ENCODE data around the gene NR2C1.
A peak's percentile ranks its signal among the peaks of the same experiment; 100 is the strongest.
"Not testable (repeated sequence)": the region's sequence is repeated elsewhere in the genome, so short reads cannot be mapped to it uniquely, and the experiment has no call there.

The NR2C1 gene

DNA sequence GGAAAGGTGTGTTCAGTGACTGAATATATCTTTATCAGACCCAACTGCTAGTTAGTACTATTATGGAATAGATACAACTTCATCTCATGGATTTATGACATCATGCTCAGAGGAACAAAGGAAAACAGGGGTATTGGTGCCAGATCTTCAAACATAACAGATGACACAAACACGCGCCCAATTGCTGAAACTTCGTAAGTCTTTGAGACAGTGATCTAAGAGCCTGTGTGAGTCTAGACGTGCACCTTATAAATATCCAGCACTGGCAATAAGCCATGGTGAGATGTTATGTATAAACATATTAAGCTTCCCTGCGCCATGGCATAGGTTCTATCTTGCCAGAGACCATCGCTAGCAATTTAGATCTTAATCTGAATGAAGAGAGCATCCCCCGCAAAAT, 42.2 kb upstream of the NR2C1 start:
- DNase-seq (ENCODE audit: low spot score): no peak
- in situ Hi-C loops (cut with MboI; ENCODE audit: low pct_unique_long_range_greater_than_20kb, low sequenced_read_pairs, unreplicated experiment): loop anchor here (25.0 kb wide), 1 partner anchor 397 kb away; no protein-coding TSS in a partner anchor
- TF ChIP-seq, protein P1, sequence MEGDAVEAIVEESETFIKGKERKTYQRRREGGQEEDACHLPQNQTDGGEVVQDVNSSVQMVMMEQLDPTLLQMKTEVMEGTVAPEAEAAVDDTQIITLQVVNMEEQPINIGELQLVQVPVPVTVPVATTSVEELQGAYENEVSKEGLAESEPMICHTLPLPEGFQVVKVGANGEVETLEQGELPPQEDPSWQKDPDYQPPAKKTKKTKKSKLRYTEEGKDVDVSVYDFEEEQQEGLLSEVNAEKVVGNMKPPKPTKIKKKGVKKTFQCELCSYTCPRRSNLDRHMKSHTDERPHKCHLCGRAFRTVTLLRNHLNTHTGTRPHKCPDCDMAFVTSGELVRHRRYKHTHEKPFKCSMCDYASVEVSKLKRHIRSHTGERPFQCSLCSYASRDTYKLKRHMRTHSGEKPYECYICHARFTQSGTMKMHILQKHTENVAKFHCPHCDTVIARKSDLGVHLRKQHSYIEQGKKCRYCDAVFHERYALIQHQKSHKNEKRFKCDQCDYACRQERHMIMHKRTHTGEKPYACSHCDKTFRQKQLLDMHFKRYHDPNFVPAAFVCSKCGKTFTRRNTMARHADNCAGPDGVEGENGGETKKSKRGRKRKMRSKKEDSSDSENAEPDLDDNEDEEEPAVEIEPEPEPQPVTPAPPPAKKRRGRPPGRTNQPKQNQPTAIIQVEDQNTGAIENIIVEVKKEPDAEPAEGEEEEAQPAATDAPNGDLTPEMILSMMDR (IDR thresholded peaks at IDR 0.05; ENCODE audit: extremely low read depth, insufficient read depth, missing control alignments): no peak

DNA sequence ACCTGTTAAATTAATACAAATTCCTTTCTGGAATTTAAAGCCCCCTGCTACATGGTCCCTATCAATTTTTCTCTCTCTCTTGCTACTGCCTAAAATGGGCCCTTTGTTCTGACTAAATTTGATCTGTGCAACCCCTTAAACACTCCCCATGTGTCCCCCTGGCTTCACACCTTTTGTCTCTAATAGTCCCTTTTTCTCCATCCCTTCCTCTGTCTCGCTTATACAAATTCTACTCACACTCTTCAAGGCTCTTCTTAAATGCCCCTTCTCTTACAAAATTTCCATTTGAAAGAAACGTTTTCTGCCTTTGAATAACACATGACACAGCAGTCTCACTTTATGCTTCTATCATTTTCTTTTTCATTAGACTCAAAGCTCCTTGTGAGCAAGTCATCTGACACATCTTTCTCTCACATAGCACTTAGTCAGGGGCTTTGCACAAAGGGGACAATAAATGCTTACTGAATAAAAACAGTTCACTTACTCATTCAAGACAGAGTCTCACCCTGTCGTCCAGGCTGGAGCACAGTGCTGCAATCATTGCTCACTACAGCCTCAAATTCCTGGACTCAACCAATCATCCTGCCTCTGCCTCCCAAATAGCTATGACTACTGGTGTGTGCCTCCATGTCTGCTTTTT, 41.5 kb upstream of the NR2C1 start:
- in situ Hi-C loops (cut with MboI; ENCODE audit: low pct_unique_long_range_greater_than_20kb, low sequenced_read_pairs, unreplicated experiment): loop anchor here (25.0 kb wide), 1 partner anchor 397 kb away; no protein-coding TSS in a partner anchor
- DNase-seq (ENCODE audit: low spot score): no peak
- TF ChIP-seq, protein P1 (IDR thresholded peaks at IDR 0.05; ENCODE audit: extremely low read depth, insufficient read depth, missing control alignments): no peak

DNA sequence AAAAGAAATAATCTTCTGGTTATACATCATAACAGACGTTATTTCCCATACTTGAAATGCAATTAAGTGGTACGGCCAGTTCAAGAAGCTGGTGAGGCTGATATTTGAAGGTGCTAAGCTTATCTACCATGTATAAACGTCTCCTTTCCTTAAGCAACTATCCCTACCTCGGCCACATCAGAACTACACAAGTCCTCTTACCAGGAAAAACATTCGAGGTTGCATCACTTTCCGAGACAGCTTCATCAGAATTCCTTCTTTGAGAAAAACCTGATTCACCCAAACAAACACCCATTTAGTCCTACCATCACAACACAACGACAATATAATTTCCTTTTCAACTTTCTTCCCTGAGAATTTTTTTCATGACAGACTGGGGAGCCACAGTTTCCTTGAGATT, 33.9 kb upstream of the NR2C1 start:
- in situ Hi-C loops (cut with MboI; ENCODE audit: low pct_unique_long_range_greater_than_20kb, low sequenced_read_pairs, unreplicated experiment): loop anchor here (25.0 kb wide), 1 partner anchor 405 kb away; no protein-coding TSS in a partner anchor
- no peak for DNase-seq (ENCODE audit: low spot score)
- TF ChIP-seq, protein P1 (IDR thresholded peaks at IDR 0.05; ENCODE audit: extremely low read depth, insufficient read depth, missing control alignments): no peak

DNA sequence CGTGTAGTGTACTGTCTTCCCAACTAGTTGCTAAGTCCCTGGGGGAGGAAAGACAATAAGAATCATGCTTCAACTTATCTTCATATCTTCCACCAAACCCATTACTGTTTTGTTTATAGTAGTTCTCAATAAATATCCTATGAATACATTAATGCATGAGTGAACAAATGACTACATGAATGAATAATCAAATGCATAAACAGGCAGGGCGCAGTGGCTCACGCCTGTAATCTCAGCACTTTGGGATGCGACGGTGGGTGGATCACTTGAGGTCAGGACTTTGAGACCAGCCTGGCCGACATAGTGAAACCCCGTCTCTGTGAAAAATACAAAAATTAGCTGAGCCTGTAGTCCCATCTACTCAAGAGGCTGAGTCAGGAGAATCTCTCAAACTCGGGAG, 32.1 kb upstream of the NR2C1 start:
- TF ChIP-seq, protein P1 (IDR thresholded peaks at IDR 0.05; ENCODE audit: extremely low read depth, insufficient read depth, missing control alignments): no peak
- DNase-seq (ENCODE audit: low spot score): no peak
- in situ Hi-C loops (cut with MboI; ENCODE audit: low pct_unique_long_range_greater_than_20kb, low sequenced_read_pairs, unreplicated experiment): loop anchor here (25.0 kb wide), 1 partner anchor 407 kb away; no protein-coding TSS in a partner anchor

DNA sequence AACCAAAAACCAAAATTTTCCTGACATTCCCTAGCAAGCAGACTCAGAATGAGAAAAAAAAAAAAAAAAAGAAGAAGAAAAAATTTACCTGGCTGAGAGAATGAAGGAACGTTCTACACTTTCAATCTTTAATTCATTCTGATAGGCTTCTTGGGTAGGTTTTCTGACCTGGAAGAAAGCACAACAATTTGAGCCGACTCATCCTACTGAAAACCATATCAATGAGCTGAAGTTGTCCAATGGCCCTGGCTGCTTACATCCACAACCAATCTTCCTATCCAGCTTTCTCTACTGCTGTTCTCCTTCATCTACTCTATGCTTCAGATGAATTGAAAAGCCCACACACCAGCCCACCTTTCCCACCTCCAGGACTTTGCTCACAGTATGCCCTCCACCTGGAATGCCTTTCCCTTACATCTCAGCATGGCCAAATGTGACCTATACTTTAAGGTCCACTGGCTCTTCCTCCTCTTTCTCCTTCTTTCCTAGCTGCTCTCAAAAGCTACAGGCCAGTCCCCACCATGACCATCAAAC, 31.6 kb upstream of the NR2C1 start:
- no peak for DNase-seq (ENCODE audit: low spot score)
- in situ Hi-C loops (cut with MboI; ENCODE audit: low pct_unique_long_range_greater_than_20kb, low sequenced_read_pairs, unreplicated experiment): loop anchor here (25.0 kb wide), 1 partner anchor 407 kb away; no protein-coding TSS in a partner anchor
- TF ChIP-seq, protein P1 (IDR thresholded peaks at IDR 0.05; ENCODE audit: extremely low read depth, insufficient read depth, missing control alignments): no peak

DNA sequence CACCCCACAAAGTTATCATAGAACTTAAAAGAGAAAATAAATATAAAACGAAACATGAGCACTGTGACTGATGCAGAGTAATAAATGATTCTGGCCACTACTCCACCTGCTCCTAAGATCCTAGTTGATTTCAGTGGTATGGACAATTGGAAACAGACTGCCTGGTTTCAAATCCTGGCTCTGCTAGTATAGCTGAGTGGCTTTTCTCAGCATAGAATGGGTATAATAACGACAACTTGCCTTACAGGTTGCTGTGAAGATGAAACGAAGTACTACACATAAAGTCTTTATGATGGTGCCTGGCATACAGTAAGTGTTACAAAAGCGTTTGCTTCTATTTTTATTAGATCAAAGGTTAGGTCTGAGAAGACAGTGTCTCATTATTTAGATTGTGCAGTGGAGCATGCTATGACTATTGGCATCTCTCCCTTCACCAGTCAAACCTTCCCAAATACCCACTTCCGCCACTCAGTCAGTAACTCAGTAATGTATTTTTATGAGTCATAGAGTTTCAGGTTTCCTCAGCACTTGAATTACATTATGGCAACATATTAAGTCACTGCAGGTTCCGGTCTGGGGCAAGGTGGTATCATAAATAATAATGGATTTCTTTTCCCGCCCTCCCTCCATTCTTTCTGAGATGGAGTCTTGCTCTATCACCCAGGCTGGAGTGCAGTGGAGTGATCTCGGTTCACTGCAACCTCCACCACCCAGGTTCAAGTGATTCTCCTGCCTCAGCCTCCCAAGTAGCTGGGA, 29.7 kb upstream of the NR2C1 start:
- TF ChIP-seq, protein P1 (IDR thresholded peaks at IDR 0.05; ENCODE audit: extremely low read depth, insufficient read depth, missing control alignments): no peak
- peak; percentile 73 for DNase-seq (ENCODE audit: low spot score)
- in situ Hi-C loops (cut with MboI; ENCODE audit: low pct_unique_long_range_greater_than_20kb, low sequenced_read_pairs, unreplicated experiment): loop anchor here (25.0 kb wide), 1 partner anchor 409 kb away; no protein-coding TSS in a partner anchor

DNA sequence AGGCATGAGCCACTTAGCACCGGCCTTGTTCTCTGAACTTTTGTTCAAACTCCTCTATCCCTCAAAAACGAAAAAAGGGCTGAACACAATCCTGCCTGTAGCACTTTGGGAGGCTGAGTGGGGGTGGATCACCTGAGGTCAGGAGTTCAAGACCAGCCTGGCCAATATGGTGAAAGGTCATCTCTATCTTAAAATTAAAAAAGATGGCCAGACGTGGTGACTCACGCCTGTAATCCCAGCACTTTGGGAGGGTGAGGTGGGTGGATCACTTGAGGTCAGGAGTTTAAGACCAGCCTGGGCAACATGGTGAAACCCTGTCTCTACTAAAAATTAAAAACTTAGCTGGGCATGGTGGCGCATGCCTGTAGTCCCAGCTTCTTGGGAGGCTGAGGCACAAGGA, 28.5 kb upstream of the NR2C1 start:
- in situ Hi-C loops (cut with MboI; ENCODE audit: low pct_unique_long_range_greater_than_20kb, low sequenced_read_pairs, unreplicated experiment): loop anchor here (25.0 kb wide), 1 partner anchor 410 kb away; no protein-coding TSS in a partner anchor
- not testable (repeated sequence) for DNase-seq (ENCODE audit: low spot score)
